K562 (cell line): ENCODE measurements around the gene FAM20B. TPM values are rescaled to one million over a fixed set of nuclear protein-coding genes. Genes with fewer than 3 reads are reported as not detected.

Source experiments
- ATF7 ChIP-seq: fragments of 450-650 bp; IDR thresholded peaks from 2 replicates; pipeline ENCODE4 v1.7.1; 2014; ENCODE audit warnings: mild to moderate bottlenecking, moderate library complexity
- CCNT2 ChIP-seq: IDR thresholded peaks from 2 replicates; pipeline ENCODE4 v1.6.1; 2011; ENCODE audit warnings: borderline replicate concordance, low read depth, mild to moderate bottlenecking, moderate library complexity, mixed read lengths, low read length; ENCODE audit not compliant: insufficient read length; ENCODE audit errors: extremely low read depth
- CHD2 ChIP-seq: IDR thresholded peaks from 2 replicates; pipeline ENCODE4 v1.6.1; 2011; ENCODE audit warnings: low read depth, low read length
- DDX20 ChIP-seq: fragments of 450-650 bp; IDR thresholded peaks from 2 replicates; pipeline ENCODE4 v1.6.1; 2016; ENCODE audit warnings: missing genetic modification characterization, low read depth, mild to moderate bottlenecking, missing compliant biosample characterization, moderate library complexity
- ELF4 ChIP-seq: fragments of 450-650 bp; formaldehyde crosslinking; IDR thresholded peaks from 2 replicates; pipeline ENCODE4 v1.4.0; 2022; ENCODE audit warnings: missing genetic modification characterization
- ERF ChIP-seq: fragments of 450-650 bp; formaldehyde crosslinking; IDR thresholded peaks from 2 replicates; pipeline ENCODE4 v1.4.0; 2020; ENCODE audit warnings: mild to moderate bottlenecking, mixed read lengths
- EWSR1 ChIP-seq: fragments of 450-650 bp; IDR thresholded peaks from 2 replicates; pipeline ENCODE4 v1.6.1; 2018; ENCODE audit warnings: borderline replicate concordance, mild to moderate bottlenecking, low read depth, moderate library complexity; ENCODE audit not compliant: partially characterized antibody
- HDGF ChIP-seq: fragments of 450-650 bp; IDR thresholded peaks from 2 replicates; pipeline ENCODE4 v1.6.1; 2016
- HLTF ChIP-seq: fragments of 450-650 bp; IDR thresholded peaks from 2 replicates; pipeline ENCODE4 v1.6.1; 2016
- LEF1 ChIP-seq: fragments of 450-650 bp; IDR thresholded peaks from 2 replicates; pipeline ENCODE4 v1.6.1; 2016; ENCODE audit warnings: mild to moderate bottlenecking
- NEUROD1 ChIP-seq: fragments of 150-350 bp; IDR thresholded peaks from 2 replicates; pipeline ENCODE4 v1.6.1; 2014; ENCODE audit warnings: borderline replicate concordance, low read length, low read depth; ENCODE audit not compliant: partially characterized antibody
- POLR2A ChIP-seq: fragments of 450-650 bp; conservative IDR thresholded peaks from 2 replicates; pipeline ENCODE4 v1.6.1; 2016
- SAFB2 ChIP-seq: fragments of 200-400 bp; formaldehyde crosslinking; IDR thresholded peaks from 2 replicates; pipeline ENCODE4 v1.6.1; 2018; ENCODE audit warnings: borderline replicate concordance, low read length, low read depth, moderate library complexity; ENCODE audit not compliant: severe bottlenecking
- SMAD4 ChIP-seq: fragments of 250-450 bp; sonication (Bioruptor Pico); conservative IDR thresholded peaks from 2 replicates; pipeline ENCODE4 v1.8.0; 2021; ENCODE audit warnings: inconsistent platforms, mild to moderate bottlenecking, moderate library complexity
- TAF1 ChIP-seq: IDR thresholded peaks from 2 replicates; pipeline ENCODE4 v1.6.1; 2011; ENCODE audit warnings: mild to moderate bottlenecking, low read length, moderate library complexity; ENCODE audit not compliant: insufficient read depth, control insufficient read depth, severe bottlenecking; ENCODE audit errors: extremely low read depth
- XRCC3 ChIP-seq: fragments of 450-650 bp; IDR thresholded peaks from 2 replicates; pipeline ENCODE4 v1.6.1; 2017; ENCODE audit warnings: mild to moderate bottlenecking, moderate library complexity
- ZNF561 ChIP-seq: fragments of 450-650 bp; formaldehyde crosslinking; conservative IDR thresholded peaks from 2 replicates; pipeline ENCODE4 v1.4.0; 2020; ENCODE audit warnings: mild to moderate bottlenecking, moderate library complexity
- polyA plus RNA-seq, 8 experiments: library from polyadenylated mRNA; depleted of rRNA in 4 of 8; stranded (reverse) in 5 of 8; unstranded in 3 of 8; fragments of >200 nt; fragmentation: Nextera tagmentation in 2 of 8; fragmentation: Illumina TruSeq in 1 of 8; extraction: Ambion mirVana in 2 of 8; extraction: Trizol in 1 of 8; gene quantifications; 2 replicates each; pipeline versions ENCODE4 v1.2.1 to v1.2.3, GENCODE V29; 2011 to 2014; ENCODE audit warnings: inconsistent platforms in 1 of 8, missing spikeins in 1 of 8
- total RNA-seq, 7 experiments: library from RNA; depleted of rRNA in 6 of 7; stranded (reverse); fragments of >200 nt in 6 of 7; fragmentation: Illumina TruSeq in 2 of 7; extraction: Trizol in 2 of 7; gene quantifications; 2 replicates each; pipeline versions ENCODE4 v1.2.1 to v1.2.3, GENCODE V29; 2011 to 2021; ENCODE audit warnings: low replicate concordance in 1 of 7
- TF ChIP-seq, protein P1 (sequence below): fragments of 450-650 bp; IDR thresholded peaks from 2 replicates; pipeline ENCODE4 v1.6.1; 2017; ENCODE audit warnings: antibody characterized with exemption
- TF ChIP-seq, protein P2 (sequence below): sonication (generic); formaldehyde crosslinking; IDR thresholded peaks from 2 replicates; pipeline ENCODE4 v1.4.0; 2020; ENCODE audit warnings: mild to moderate bottlenecking, missing genetic modification reagents

Gene FAM20B
- total and polyA plus RNA-seq, 9 of the 15 experiments (the other 6 are each of a cell fraction or from before 2014, with no cell fraction given): 7.2 to 67.5 (median 42.9) TPM

DNA sequence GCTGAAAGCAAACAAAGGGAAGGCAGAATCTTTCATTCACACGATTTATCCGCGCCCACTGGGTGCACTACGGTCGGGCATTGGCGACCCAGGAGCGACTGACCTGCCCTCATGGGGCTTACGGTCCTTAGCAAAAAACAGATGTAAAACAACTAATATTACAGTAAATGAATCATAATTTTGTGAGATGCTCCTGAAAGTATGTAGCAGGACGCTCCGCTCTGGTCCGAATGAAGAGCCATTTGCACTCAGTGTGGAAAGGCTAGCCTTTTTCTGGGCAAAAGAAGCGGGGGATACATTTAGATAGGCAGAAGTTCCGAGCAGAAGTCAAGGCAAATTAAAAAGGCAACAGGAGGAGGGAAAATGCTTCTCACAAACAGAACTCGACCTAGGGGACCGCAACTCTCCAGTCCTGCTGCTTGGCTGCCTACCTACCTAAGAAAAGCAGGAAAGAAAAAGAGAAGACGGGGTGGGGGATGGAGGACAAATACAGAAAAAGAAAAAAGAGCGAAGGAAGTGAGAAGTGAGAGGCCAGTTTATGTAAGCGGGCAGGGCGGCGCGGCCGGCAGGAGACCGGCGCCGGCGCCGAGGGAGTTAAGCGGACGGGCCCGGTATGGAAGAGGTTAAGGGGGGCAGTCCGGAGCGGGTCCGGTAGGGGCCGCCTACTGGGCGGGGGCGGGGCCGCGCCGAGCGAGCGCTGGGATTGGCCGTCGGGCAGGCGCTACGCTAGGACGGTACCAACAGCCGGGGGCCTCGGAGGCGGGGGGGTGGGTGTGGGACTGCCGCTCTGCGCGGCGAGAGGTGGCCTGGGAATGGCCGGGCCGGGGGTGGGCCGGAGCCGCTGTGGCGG, at the start of gene FAM20B (continued):
- TF ChIP-seq, protein P1, sequence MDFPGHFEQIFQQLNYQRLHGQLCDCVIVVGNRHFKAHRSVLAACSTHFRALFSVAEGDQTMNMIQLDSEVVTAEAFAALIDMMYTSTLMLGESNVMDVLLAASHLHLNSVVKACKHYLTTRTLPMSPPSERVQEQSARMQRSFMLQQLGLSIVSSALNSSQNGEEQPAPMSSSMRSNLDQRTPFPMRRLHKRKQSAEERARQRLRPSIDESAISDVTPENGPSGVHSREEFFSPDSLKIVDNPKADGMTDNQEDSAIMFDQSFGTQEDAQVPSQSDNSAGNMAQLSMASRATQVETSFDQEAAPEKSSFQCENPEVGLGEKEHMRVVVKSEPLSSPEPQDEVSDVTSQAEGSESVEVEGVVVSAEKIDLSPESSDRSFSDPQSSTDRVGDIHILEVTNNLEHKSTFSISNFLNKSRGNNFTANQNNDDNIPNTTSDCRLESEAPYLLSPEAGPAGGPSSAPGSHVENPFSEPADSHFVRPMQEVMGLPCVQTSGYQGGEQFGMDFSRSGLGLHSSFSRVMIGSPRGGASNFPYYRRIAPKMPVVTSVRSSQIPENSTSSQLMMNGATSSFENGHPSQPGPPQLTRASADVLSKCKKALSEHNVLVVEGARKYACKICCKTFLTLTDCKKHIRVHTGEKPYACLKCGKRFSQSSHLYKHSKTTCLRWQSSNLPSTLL: no peak
- TF ChIP-seq CHD2 (no peak), ERF (CRISPR knock-in tag) (0 out of 2 replicates have a peak, but pooled peaks have one; percentile 29), XRCC3 (0 out of 2 replicates have a peak, but pooled peaks have one; percentile 41), DDX20 (tag) (no peak), LEF1 (peak; percentile 35; the same call in 1 of the 2 replicates), ELF4 (CRISPR knock-in tag) (peak; percentile 95), CCNT2 (peak; percentile 69), HDGF (peak; percentile 71; the same call in 1 of the 2 replicates), POLR2A (peak; percentile 76), ZNF561 (CRISPR knock-in tag) (no peak), ATF7 (peak; percentile 92), SAFB2 (no peak), SMAD4 (CRISPR knock-in tag) (peak; percentile 3), EWSR1 (no peak), NEUROD1 (peak; percentile 81), TAF1 (peak; percentile 78), HLTF (peak; percentile 59; the same call in 1 of the 2 replicates)
- TF ChIP-seq, protein P2, sequence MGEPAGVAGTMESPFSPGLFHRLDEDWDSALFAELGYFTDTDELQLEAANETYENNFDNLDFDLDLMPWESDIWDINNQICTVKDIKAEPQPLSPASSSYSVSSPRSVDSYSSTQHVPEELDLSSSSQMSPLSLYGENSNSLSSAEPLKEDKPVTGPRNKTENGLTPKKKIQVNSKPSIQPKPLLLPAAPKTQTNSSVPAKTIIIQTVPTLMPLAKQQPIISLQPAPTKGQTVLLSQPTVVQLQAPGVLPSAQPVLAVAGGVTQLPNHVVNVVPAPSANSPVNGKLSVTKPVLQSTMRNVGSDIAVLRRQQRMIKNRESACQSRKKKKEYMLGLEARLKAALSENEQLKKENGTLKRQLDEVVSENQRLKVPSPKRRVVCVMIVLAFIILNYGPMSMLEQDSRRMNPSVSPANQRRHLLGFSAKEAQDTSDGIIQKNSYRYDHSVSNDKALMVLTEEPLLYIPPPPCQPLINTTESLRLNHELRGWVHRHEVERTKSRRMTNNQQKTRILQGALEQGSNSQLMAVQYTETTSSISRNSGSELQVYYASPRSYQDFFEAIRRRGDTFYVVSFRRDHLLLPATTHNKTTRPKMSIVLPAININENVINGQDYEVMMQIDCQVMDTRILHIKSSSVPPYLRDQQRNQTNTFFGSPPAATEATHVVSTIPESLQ (CRISPR knock-in tag): peak; percentile 81; the same call in 1 of the 2 replicates
